Psoas muscle (tissue), 8 donors: Measurements from ENCODE around the gene SSBP4. TPM values are rescaled to one million over a fixed set of nuclear protein-coding genes. Genes with fewer than 3 reads are reported as not detected.

Experiments
- ATAC-seq, 4 donors: fragments of 200-7000 bp; cut with Tn5 transposase; one replicate each; pipeline ENCODE4 v1.9.1; 2020; ENCODE audit warnings: moderate library complexity in 3 of 4, mild to moderate bottlenecking in 2 of 4
- DNase-seq, 2 donors: peaks; one replicate each; pipeline ENCODE4 v3.0.0-alpha.2; 2020
- H3K27ac ChIP-seq: fragments of 200-600 bp; one replicate; pipeline ENCODE4 v1.8.0; 2022
- H3K27me3 ChIP-seq, 3 donors: fragments of 200-600 bp in 1 of 3; one replicate each; pipeline versions ENCODE4 v1.6.1 to v1.8.0; 2013 to 2022; ENCODE audit warnings: low read length in 2 of 3, mild to moderate bottlenecking in 2 of 3, moderate library complexity in 1 of 3; ENCODE audit not compliant: insufficient read depth in 3 of 3
- H3K36me3 ChIP-seq, 2 donors: fragments of 200-600 bp in 1 of 2; one replicate each; pipeline versions ENCODE4 v1.6.1 to v1.8.0; 2013 to 2022; ENCODE audit warnings: low read depth in 1 of 2, mild to moderate bottlenecking in 1 of 2, moderate library complexity in 1 of 2; ENCODE audit not compliant: insufficient read depth in 1 of 2
- H3K4me1 ChIP-seq: fragments of 200-600 bp; one replicate; pipeline ENCODE4 v1.8.0; 2022
- H3K4me3 ChIP-seq: fragments of 200-600 bp; one replicate; pipeline ENCODE4 v1.8.0; 2022; ENCODE audit warnings: mild to moderate bottlenecking
- H3K9me3 ChIP-seq: fragments of 200-600 bp; one replicate; pipeline ENCODE4 v1.8.0; 2022
- WGBS, 3 donors: extraction: QIAGEN DNeasy Blood & Tissue Kit; methylation state at CpG; one replicate each; pipeline versions ENCODE4 v1.1.6 to v1.1.7; 2013; 5-methylcytosine and 5-hydroxymethylcytosine counted together
- intact Hi-C, 2 donors: fragments of 100-400 bp; cut with DNase I; formaldehyde crosslinking; loops; one replicate each; pipeline versions ENCODE4 v1.11.0 to v1.14.2; 2022
- polyA plus RNA-seq, 3 donors: library from polyadenylated mRNA; stranded (reverse); fragments of 200-250 nt; gene quantifications; one replicate each; pipeline ENCODE4 v1.2.3, GENCODE V29; 2013
- total RNA-seq, 4 donors: library from RNA; stranded (reverse); fragmentation: NEBNext Ultra II Directional in 2 of 4; extraction: Animal tissue kit (Norgen Biotek cat#: 25700) in 2 of 4; gene quantifications; one replicate each; pipeline versions ENCODE4 v1.2.1 to v1.2.4, GENCODE V29; 2021 to 2023
- TF ChIP-seq, protein P1 (sequence below): fragments of 200-600 bp; IDR thresholded peaks from one replicate; pipeline ENCODE4 v1.8.0; 2022; ENCODE audit warnings: antibody characterized with exemption
- donor health status: healthy with polysubstance abuse.
- donor health status: DM: no; HTN: no; CAD: no; lungs with moderate emphysema.
- donor health status: Bipolar disorder and iron deficiency.
- donor health status: healthy.
- donor health status: DM: yes; HTN: yes; CAD: no.
- donor health status: DM: no; HTN: no; CAD: no.
- donor health status: DM: no; HTN: no; CAD: no.
- donor health status: DM: yes; HTN: yes; CAD: no.

SSBP4 gene
- total and polyA plus RNA-seq, 7 donors, result 25.8 to 46.1 (median 29.3) TPM

DNA sequence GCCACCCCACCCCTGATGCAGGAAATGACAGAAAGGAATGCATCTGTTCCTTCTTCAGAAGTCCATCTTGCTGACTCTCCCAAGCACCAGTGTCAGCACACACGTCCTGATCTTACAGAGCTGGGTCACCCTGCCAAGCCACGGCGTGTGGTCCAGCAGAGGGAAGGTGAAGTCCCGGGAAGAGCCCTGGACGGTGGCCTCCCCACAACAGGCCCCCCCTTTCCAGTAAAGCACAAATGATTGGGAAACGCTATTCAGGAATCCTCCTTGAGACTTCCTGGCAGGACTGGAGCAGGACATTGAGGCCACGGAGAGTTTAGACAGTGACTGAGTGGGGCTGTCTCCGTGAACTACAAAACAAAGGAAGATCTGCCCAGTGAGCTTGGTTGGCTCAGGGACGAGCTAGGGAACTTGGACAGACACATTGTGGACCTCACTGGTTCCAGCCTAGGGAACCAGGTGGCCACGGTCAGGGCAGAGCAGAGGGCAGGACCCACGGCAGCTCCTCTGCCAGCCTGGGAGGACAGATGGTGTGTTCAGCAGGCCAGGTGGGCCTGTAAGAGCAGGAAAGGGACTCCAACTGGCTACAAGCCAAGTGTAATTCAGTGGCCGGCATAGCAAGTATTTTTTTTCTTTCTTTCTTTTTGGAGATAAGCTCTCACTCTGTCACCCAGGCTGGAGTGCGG lies 61.0 kb downstream of the SSBP4 start:
- DNase-seq, result peak; percentile 90 to 92
- 13 to 17% (median 13%) methylated on average over 12 to 13 of the region's 13 CpGs for WGBS, 3 donors
- H3K4me1 ChIP-seq, result peaks cover 93% of the 10 kb centered on the region
- peak overlapping the region; percentile 91 for H3K27ac ChIP-seq
- H3K9me3 ChIP-seq, result no peaks in the 10 kb centered on the region
- ATAC-seq, result peak; percentile 71 to 83 (median 82)
- H3K27me3 ChIP-seq, result no peaks in the 10 kb centered on the region
- no peaks in the 10 kb centered on the region for H3K36me3 ChIP-seq
- intact Hi-C loops, result loop anchor here (5.0 kb wide), 2 partner anchors 37 to 77 kb away; partner anchors contain the start of gene KXD1 (in 1 of the 2)
- H3K4me3 ChIP-seq, result no peak overlapping the region
- TF ChIP-seq, protein P1, sequence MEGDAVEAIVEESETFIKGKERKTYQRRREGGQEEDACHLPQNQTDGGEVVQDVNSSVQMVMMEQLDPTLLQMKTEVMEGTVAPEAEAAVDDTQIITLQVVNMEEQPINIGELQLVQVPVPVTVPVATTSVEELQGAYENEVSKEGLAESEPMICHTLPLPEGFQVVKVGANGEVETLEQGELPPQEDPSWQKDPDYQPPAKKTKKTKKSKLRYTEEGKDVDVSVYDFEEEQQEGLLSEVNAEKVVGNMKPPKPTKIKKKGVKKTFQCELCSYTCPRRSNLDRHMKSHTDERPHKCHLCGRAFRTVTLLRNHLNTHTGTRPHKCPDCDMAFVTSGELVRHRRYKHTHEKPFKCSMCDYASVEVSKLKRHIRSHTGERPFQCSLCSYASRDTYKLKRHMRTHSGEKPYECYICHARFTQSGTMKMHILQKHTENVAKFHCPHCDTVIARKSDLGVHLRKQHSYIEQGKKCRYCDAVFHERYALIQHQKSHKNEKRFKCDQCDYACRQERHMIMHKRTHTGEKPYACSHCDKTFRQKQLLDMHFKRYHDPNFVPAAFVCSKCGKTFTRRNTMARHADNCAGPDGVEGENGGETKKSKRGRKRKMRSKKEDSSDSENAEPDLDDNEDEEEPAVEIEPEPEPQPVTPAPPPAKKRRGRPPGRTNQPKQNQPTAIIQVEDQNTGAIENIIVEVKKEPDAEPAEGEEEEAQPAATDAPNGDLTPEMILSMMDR, result no peak

DNA sequence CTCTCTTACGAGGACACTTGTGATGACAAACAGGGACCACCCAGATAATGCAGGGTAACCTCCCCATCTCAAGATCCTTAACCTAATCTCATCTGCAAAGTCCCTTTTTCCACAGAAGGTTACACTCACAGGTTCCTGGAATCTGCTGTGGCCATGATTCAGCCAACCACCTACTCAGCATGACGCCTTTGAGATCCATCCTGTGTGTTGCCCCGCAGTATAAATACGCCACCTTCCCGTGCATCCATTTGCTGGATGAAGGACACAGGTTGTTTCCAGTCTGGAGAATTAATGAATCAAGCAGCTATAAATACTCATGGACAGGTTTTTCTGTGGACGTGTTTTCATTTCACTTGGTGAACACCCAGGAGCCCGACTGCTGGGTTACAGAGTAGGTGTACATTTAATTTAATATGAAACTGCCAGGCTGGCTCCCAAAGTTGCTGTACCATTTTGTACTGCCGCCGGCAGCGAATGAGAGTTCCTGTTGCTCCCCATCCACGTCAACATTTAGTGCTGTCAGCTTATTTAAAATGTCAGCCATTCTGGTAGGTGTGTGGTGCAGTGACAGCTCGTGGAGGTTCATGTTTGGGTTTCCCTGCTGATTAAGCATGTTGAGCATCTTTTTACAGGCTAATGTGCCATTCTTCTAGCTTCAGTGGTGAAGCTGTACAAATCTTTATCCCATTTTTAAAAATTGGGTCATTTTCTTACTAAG lies 62.5 kb downstream of the SSBP4 start:
- Histone ChIP-seq H3K9me3 (no peaks in the 10 kb centered on the region), H3K27me3 (no peaks in the 10 kb centered on the region), H3K27ac (peak overlapping the region; percentile 91), H3K4me1 (peaks cover 93% of the 10 kb centered on the region), H3K4me3 (no peak overlapping the region), H3K36me3 (no peaks in the 10 kb centered on the region)
- no peak for ATAC-seq
- TF ChIP-seq, protein P1, result no peak
- no peak for DNase-seq
- WGBS, 3 donors, result 72 to 85% (median 73%) methylated on average over 12 of the region's 12 CpGs
- intact Hi-C loops, result loop anchor here (5.0 kb wide), 2 partner anchors 36 to 76 kb away; partner anchors contain the start of gene KXD1 (in 1 of the 2)

DNA sequence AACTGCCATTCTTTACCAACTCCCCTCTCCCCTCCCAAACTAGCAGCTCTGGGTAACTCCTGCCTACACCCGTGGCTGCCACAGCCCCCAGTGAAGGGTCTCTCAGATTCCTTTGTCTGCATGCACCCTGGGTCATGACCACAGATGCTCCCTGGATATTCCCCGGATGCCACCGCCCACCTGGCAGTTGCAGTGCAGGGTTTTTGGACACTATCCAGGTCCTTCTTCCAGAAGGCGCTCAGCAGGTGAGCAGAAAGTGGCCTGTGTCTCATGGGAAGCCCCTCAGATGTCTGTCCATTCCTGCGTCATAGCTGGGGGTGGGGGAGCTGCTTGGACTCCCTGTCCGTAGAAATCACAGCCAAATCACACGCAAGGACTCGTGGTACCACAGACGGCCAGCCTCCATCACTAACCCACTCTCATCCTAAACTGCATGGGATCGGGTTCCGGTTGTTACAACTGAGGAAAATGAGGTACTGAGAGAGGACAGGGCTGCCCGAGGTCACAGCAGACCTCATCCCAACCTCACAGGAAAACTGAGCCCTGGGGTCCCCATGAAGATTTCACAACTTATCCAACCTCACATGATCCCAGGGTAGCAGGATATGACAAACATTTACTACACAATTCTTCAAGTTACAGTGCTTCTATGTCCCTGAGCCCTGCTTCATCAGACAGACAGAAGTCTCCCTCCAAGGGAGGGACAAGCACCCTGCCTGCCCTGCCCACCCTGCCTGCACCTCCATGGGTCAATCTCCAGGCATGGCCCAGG lies 64.1 kb downstream of the SSBP4 start:
- TF ChIP-seq, protein P1, result no peak
- Histone ChIP-seq H3K36me3 (no peaks in the 10 kb centered on the region), H3K27ac (peak overlapping the region; percentile 91), H3K4me1 (peaks cover 95% of the 10 kb centered on the region), H3K27me3 (no peaks in the 10 kb centered on the region), H3K9me3 (no peaks in the 10 kb centered on the region), H3K4me3 (no peak overlapping the region)
- DNase-seq (no peak), ATAC-seq (no peak)
- intact Hi-C loops, result loop anchor here (5.0 kb wide), 2 partner anchors 34 to 74 kb away; partner anchors contain the start of gene KXD1 (in 1 of the 2)
- 41 to 57% (median 47%) methylated on average over 12 of the region's 12 CpGs for WGBS, 3 donors

Other genes with a start within 250 kb of the SSBP4 start
- 10 to 100 TPM in 3 of 4 donors, 1 to 10 TPM in 1; 4.3 to 21.5 (median 12.5) TPM for gene IFI30, start 245.6 kb upstream of the SSBP4 start, total RNA-seq
- gene IFI30, start 245.6 kb upstream of the SSBP4 start, polyA plus RNA-seq, result 10 to 100 TPM in 1 of 3 donors, 1 to 10 TPM in 2; 1.4 to 11.7 (median 4.7) TPM
- gene MPV17L2, start 226.2 kb upstream of the SSBP4 start, total RNA-seq, result 10 to 100 TPM in 1 of 4 donors, 1 to 10 TPM in 3; 5.9 to 12.7 (median 8.4) TPM
- gene MPV17L2, start 226.2 kb upstream of the SSBP4 start, polyA plus RNA-seq, result 10 to 100 TPM; 19.9 to 23.3 (median 20.7) TPM
- gene RAB3A, start 215.4 kb upstream of the SSBP4 start, total RNA-seq, result 1 to 10 TPM in 2 of 4 donors, under 1 TPM in 2; 0.86 to 3.6 (median 1.5) TPM
- gene RAB3A, start 215.4 kb upstream of the SSBP4 start, polyA plus RNA-seq, result 1 to 10 TPM in 1 of 3 donors, under 1 TPM in 2; 0.44 to 1.4 (median 0.81) TPM
- gene PDE4C, start 193.0 kb upstream of the SSBP4 start, total RNA-seq, result 1 to 10 TPM in 1 of 4 donors, under 1 TPM in 3; 0.27 to 2.5 (median 0.86) TPM
- gene PDE4C, start 193.0 kb upstream of the SSBP4 start, polyA plus RNA-seq, result under 1 TPM; 0.43 to 0.86 (median 0.86) TPM
- gene IQCN, start 144.9 kb upstream of the SSBP4 start, total RNA-seq, result 1 to 10 TPM in 1 of 4 donors, under 1 TPM in 3; 0.32 to 1.5 (median 0.43) TPM
- gene IQCN, start 144.9 kb upstream of the SSBP4 start, polyA plus RNA-seq, result under 1 TPM; 0.12 to 0.57 (median 0.17) TPM
- 10 to 100 TPM; 68.0 to 77.1 (median 72.1) TPM for gene JUND, start 137.8 kb upstream of the SSBP4 start, total RNA-seq
- gene JUND, start 137.8 kb upstream of the SSBP4 start, polyA plus RNA-seq, result 10 to 100 TPM; 22.7 to 40.3 (median 38.9) TPM
- 100 to 1,000 TPM in 2 of 4 donors, 10 to 100 TPM in 2; 87.9 to 136 (median 112) TPM for gene LSM4, start 96.3 kb upstream of the SSBP4 start, total RNA-seq
- gene LSM4, start 96.3 kb upstream of the SSBP4 start, polyA plus RNA-seq, result 100 to 1,000 TPM; 118 to 215 (median 139) TPM
- gene PGPEP1, start 78.8 kb upstream of the SSBP4 start, total RNA-seq, result 10 to 100 TPM; 18.3 to 47.8 (median 31.7) TPM
- 10 to 100 TPM in 1 of 3 donors, 1 to 10 TPM in 2; 8.0 to 13.8 (median 9.1) TPM for gene PGPEP1, start 78.8 kb upstream of the SSBP4 start, polyA plus RNA-seq
- gene GDF15, start 33.2 kb upstream of the SSBP4 start, total RNA-seq, result 1 to 10 TPM in 2 of 4 donors, under 1 TPM in 2; 0.50 to 8.5 (median 2.2) TPM
- 10 to 100 TPM in 1 of 3 donors, under 1 TPM in 2; 0.27 to 37.1 (median 0.35) TPM for gene GDF15, start 33.2 kb upstream of the SSBP4 start, polyA plus RNA-seq
- 1 to 10 TPM; 2.0 to 4.1 (median 2.4) TPM for gene LRRC25, start 21.8 kb upstream of the SSBP4 start, total RNA-seq
- 1 to 10 TPM in 2 of 3 donors, under 1 TPM in 1; 0.65 to 5.2 (median 1.3) TPM for gene LRRC25, start 21.8 kb upstream of the SSBP4 start, polyA plus RNA-seq
- gene ISYNA1, start 18.7 kb downstream of the SSBP4 start, total RNA-seq, result 10 to 100 TPM in 3 of 4 donors, 1 to 10 TPM in 1; 9.8 to 17.0 (median 10.9) TPM
- gene ISYNA1, start 18.7 kb downstream of the SSBP4 start, polyA plus RNA-seq, result 1 to 10 TPM; 6.3 to 8.6 (median 8.0) TPM
- 10 to 100 TPM; 17.5 to 40.2 (median 24.9) TPM for gene ELL, start 102.7 kb downstream of the SSBP4 start, total RNA-seq
- 10 to 100 TPM in 1 of 3 donors, 1 to 10 TPM in 2; 7.5 to 12.3 (median 9.2) TPM for gene ELL, start 102.7 kb downstream of the SSBP4 start, polyA plus RNA-seq
- gene FKBP8, start 124.2 kb downstream of the SSBP4 start, total RNA-seq, result 100 to 1,000 TPM in 2 of 4 donors, 10 to 100 TPM in 2; 94.4 to 137 (median 113) TPM
- 100 to 1,000 TPM in 2 of 3 donors, 10 to 100 TPM in 1; 92.8 to 143 (median 138) TPM for gene FKBP8, start 124.2 kb downstream of the SSBP4 start, polyA plus RNA-seq
- gene KXD1, start 138.5 kb downstream of the SSBP4 start, total RNA-seq, result 10 to 100 TPM; 38.9 to 76.5 (median 50.8) TPM
- gene KXD1, start 138.5 kb downstream of the SSBP4 start, polyA plus RNA-seq, result 100 to 1,000 TPM in 2 of 3 donors, 10 to 100 TPM in 1; 84.6 to 144 (median 122) TPM
- gene UBA52, start 152.5 kb downstream of the SSBP4 start, total RNA-seq, result 1,000 to 10,000 TPM in 2 of 4 donors, 100 to 1,000 TPM in 2; 979 to 1,082 (median 1,028) TPM
- 1,000 to 10,000 TPM in 2 of 3 donors, 100 to 1,000 TPM in 1; 877 to 1,553 (median 1,005) TPM for gene UBA52, start 152.5 kb downstream of the SSBP4 start, polyA plus RNA-seq
- gene REX1BD, start 169.4 kb downstream of the SSBP4 start, total RNA-seq, result 100 to 1,000 TPM in 1 of 4 donors, 10 to 100 TPM in 3; 52.1 to 105 (median 92.0) TPM
- 100 to 1,000 TPM in 1 of 3 donors, 10 to 100 TPM in 2; 67.7 to 105 (median 80.7) TPM for gene REX1BD, start 169.4 kb downstream of the SSBP4 start, polyA plus RNA-seq
- 10 to 100 TPM in 3 of 4 donors, 1 to 10 TPM in 1; 8.3 to 20.2 (median 14.2) TPM for gene CRLF1, start 187.4 kb downstream of the SSBP4 start, total RNA-seq
- gene CRLF1, start 187.4 kb downstream of the SSBP4 start, polyA plus RNA-seq, result 10 to 100 TPM; 15.6 to 28.4 (median 19.3) TPM
- 1 to 10 TPM in 3 of 4 donors, under 1 TPM in 1; 0.79 to 3.2 (median 2.6) TPM for gene TMEM59L, start 193.5 kb downstream of the SSBP4 start, total RNA-seq
- 1 to 10 TPM in 2 of 3 donors, under 1 TPM in 1; 0.85 to 4.8 (median 1.5) TPM for gene TMEM59L, start 193.5 kb downstream of the SSBP4 start, polyA plus RNA-seq
- gene KLHL26, start 217.6 kb downstream of the SSBP4 start, total RNA-seq, result 1 to 10 TPM; 5.2 to 9.9 (median 7.0) TPM
- 1 to 10 TPM; 3.1 to 4.1 (median 3.5) TPM for gene KLHL26, start 217.6 kb downstream of the SSBP4 start, polyA plus RNA-seq